Activated CD4-positive, alpha-beta T cell treated with anti-CD3 and anti-CD28 coated beads, Interleukin-2, amount 50 U/mL, for 1 hour (primary cell): ENCODE measurements around the gene DHRS13.

Experiments
- DNase-seq: peaks from one replicate; pipeline ENCODE4 v3.0.0-alpha.2; 2020

Gene DHRS13

GRCh38 chr17:28901866-28902818 is 737 bp downstream of the DHRS13 start:
- peak; percentile 55 for DNase-seq

- DNase-seq: no peak
Observed at GRCh38 chr17:28900986-28901726, 1.7 kb downstream of the DHRS13 start.

- DNase-seq: no peak
Observed at GRCh38 chr17:28899212-28899815, 3.6 kb downstream of the DHRS13 start.

- DNase-seq: no peak
Observed at GRCh38 chr17:28898527-28898955, 4.3 kb downstream of the DHRS13 start.

GRCh38 chr17:28897769-28898526 is 4.9 kb downstream of the DHRS13 start:
- peak; percentile 14 for DNase-seq

DNA sequence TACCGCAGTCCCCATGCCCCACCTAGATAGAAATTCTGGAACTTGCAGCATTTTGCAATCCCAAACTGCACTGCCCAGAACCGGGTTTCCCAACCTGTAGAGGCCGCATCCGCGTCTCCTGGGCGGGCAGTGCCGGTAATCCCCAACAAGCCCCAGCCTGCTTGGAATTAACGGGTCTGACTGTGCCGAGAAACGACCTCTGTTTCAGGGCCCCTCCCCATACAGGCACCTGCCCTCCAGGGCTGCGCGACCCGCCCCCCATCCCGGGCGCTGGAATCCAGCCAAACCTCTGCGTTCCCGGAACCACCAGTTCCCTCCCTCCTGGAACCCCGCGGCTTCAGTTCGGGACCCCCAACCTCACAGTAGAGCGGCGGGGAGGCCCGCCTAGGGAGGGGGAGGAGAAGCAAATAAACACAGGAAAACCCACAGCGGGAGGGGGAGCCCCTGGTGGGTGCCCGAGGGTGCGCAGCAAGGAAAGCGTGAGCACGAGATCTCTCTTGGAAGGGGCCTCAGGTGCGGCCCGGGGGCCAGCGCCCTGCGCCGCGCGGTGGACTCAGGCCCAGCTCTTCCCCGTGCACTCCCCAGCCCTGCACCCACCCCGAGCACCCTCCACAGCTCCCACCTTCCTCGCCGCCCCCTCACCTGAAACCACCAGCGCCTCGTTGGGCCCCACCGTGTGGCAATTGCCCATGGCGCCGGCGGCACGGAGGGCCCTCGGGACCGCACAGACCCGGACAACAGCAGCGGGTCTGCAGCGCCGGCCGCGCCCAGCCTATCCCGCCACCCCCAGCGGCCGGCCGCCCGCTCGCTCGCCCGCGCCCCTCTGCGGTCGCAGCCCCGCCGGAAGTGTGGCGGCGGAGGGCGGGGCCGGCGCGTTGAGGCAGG is 5.8 kb downstream of the DHRS13 start, which contains the start of gene FLOT2:
Gene FLOT2 (minus strand): TSS at position 850 of the 885 bp plus-strand sequence. CDS start 159 bp downstream, at position 691.
- peak; percentile 66 for DNase-seq

- no peak for DNase-seq
Observed at GRCh38 chr17:28896491-28896883, 6.4 kb downstream of the DHRS13 start.

- no peak for DNase-seq
Observed at GRCh38 chr17:28895794-28896447, 7.0 kb downstream of the DHRS13 start.

DNA sequence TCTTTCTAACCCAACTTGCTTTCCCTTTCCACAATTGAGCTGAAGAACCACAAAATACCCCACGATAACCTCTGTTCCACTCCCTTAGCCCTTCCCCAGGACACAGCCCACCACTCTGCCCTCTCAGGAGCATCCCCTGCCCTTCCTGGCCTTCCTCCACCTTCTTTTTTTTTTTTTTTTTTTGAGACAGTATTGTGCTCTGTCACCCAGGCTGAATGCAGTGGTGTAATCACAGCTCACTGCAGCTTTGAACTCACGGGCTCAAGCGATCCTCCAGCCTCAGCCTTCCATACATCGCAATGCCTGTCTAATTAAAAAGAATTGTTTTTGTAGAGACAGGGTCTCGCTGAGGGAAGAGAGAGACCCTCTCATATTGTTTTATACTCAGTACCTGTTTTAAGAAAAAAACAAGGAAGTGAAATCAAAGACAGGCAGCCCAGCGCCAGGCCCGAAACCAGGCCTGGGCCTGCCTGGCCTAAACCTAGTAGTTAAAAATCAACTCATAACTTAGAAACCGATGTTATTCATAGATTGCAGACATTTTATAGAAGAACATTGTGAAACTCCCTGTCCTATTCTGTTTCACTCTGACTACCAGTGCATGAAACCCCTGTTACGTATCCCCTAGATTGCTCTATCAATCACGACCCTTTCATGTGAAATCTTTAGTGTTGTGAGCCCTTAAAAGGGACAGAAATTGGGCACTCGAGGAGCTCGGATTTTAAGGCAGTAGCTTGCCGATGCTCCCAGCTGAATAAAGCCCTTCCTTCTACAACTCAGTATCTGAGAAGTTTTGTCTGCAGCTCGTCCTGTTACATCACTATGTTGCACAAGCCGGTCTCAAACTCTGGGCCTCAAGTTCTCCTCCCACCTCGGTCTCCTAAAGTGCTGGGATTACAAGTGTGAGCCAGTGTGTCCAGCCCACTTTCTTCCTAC is 9.4 kb downstream of the DHRS13 start:
- DNase-seq: peak; percentile 23

- DNase-seq: no peak
Observed at GRCh38 chr17:28892024-28892423, 10.9 kb downstream of the DHRS13 start.

DNA sequence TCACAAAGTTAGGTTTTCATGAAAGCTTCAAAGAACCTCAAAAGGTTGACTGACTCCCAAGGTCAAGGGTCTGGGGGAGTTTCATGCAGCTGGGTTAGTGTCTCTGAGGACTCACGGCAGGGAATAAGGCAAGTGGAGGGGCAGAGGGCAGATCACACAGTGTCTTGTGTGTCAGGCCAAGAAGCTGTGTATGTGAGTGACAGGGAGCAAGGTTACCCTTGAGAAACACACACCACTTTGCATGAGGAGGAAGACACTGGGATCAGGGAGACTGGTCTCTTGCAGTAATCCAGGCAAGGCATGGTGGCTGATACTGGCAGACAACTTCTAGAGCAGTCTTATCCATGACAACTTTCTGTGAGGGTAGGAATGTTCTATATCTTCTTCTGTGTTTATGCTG is 11.7 kb downstream of the DHRS13 start:
- DNase-seq: no peak

- DNase-seq: no peak
Observed at GRCh38 chr17:28889996-28890395, 12.9 kb downstream of the DHRS13 start.

- DNase-seq: no peak
Observed at GRCh38 chr17:28888832-28889231, 14.0 kb downstream of the DHRS13 start.

DNA sequence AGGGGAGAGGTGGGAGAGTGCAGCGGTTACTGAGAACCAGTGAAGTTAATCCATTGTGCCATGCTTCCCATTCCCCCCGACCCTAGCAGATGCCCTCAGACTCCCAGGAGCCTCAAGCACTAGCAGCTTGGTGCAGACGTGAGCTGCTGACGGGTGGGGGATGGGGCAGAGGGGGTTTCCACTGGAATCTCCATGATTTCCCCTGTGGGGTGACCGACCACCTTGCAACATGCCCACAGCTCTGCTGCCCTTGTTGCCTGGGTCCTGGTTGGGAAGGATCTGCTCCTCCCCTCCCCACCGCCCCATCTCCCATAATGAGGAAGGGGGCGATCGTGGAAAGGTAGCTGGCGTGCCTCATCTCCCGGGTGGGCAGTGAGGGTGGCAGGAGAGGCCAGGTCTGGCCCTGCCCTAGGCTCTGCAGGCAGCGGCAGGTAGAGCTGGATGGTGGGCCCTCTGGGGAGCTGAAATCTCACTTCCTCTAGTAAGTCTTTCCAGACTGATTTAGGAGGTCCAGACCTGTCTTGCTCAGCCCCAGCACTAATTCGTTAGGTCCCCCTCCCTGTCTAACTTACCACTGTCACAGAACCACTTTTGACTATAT is 14.9 kb downstream of the DHRS13 start:
- no peak for DNase-seq

GRCh38 chr17:28885951-28886350 is 16.9 kb downstream of the DHRS13 start:
- DNase-seq: no peak

- no peak for DNase-seq
Observed at GRCh38 chr17:28885363-28885762, 17.5 kb downstream of the DHRS13 start.

GRCh38 chr17:28883967-28884702 is 18.7 kb downstream of the DHRS13 start:
- DNase-seq: no peak

- DNase-seq: no peak
Observed at GRCh38 chr17:28882154-28882895, 20.6 kb downstream of the DHRS13 start.
